Measurements from ENCODE around the gene IL31. TPM values are rescaled to one million over a fixed set of nuclear protein-coding genes. Genes with fewer than 3 reads are reported as not detected.
A peak's percentile ranks its signal among the peaks of the same experiment; 100 is the strongest.

Gene IL31
- polyA plus RNA-seq, 4 donors, result not detected

- DNase-seq (ENCODE audit: low read depth in 4 of 4, low spot score in 2 of 4), result no peak
These were observed 14.1 kb downstream of the IL31 start for GRCh38 chr12:122159882-122160281.

GRCh38 chr12:122158700-122159285, 15.2 kb downstream of the IL31 start:
- DNase-seq (ENCODE audit: low read depth in 4 of 4, low spot score in 2 of 4), result no peak

GRCh38 chr12:122155705-122156104, 18.3 kb downstream of the IL31 start:
- no peak for DNase-seq (ENCODE audit: low read depth in 4 of 4, low spot score in 2 of 4)

- DNase-seq (ENCODE audit: low read depth in 4 of 4, low spot score in 2 of 4), result no peak
These were observed 21.3 kb downstream of the IL31 start for GRCh38 chr12:122152754-122153153.

GRCh38 chr12:122150127-122150681, 23.8 kb downstream of the IL31 start:
- no peak for DNase-seq (ENCODE audit: low read depth in 4 of 4, low spot score in 2 of 4)

GRCh38 chr12:122148657-122149056, 25.4 kb downstream of the IL31 start:
- DNase-seq (ENCODE audit: low read depth in 4 of 4, low spot score in 2 of 4), result no peak

- no peak for DNase-seq (ENCODE audit: low read depth in 4 of 4, low spot score in 2 of 4)
These were observed 26.3 kb downstream of the IL31 start for GRCh38 chr12:122147514-122148290.

GRCh38 chr12:122145505-122146330, 28.3 kb downstream of the IL31 start:
- DNase-seq (ENCODE audit: low read depth in 4 of 4, low spot score in 2 of 4), result no peak

GRCh38 chr12:122144885-122145284, 29.1 kb downstream of the IL31 start:
- no peak for DNase-seq (ENCODE audit: low read depth in 4 of 4, low spot score in 2 of 4)

- no peak for DNase-seq (ENCODE audit: low read depth in 4 of 4, low spot score in 2 of 4)
These were observed 31.2 kb downstream of the IL31 start for GRCh38 chr12:122142857-122143256.

- no peak for DNase-seq (ENCODE audit: low read depth in 4 of 4, low spot score in 2 of 4)
These were observed 31.9 kb downstream of the IL31 start for GRCh38 chr12:122141911-122142725.

- no peak for DNase-seq (ENCODE audit: low read depth in 4 of 4, low spot score in 2 of 4)
These were observed 33.4 kb downstream of the IL31 start for GRCh38 chr12:122140467-122141257.

GRCh38 chr12:122139941-122140340, 34.1 kb downstream of the IL31 start:
- DNase-seq (ENCODE audit: low read depth in 4 of 4, low spot score in 2 of 4), result no peak

GRCh38 chr12:122139266-122139665, 34.8 kb downstream of the IL31 start:
- DNase-seq (ENCODE audit: low read depth in 4 of 4, low spot score in 2 of 4), result no peak

- DNase-seq (ENCODE audit: low read depth in 4 of 4, low spot score in 2 of 4), result no peak
These were observed 35.4 kb downstream of the IL31 start for GRCh38 chr12:122138616-122139015.

- DNase-seq (ENCODE audit: low read depth in 4 of 4, low spot score in 2 of 4), result no peak
These were observed 35.8 kb downstream of the IL31 start for GRCh38 chr12:122138181-122138580.

- DNase-seq (ENCODE audit: low read depth in 4 of 4, low spot score in 2 of 4), result peak in 1 of 4 donors; percentile 25
These were observed 36.3 kb downstream of the IL31 start for GRCh38 chr12:122137681-122138080.

- no peak for DNase-seq (ENCODE audit: low read depth in 4 of 4, low spot score in 2 of 4)
These were observed 36.8 kb downstream of the IL31 start for GRCh38 chr12:122137229-122137628.

- no peak for DNase-seq (ENCODE audit: low read depth in 4 of 4, low spot score in 2 of 4)
These were observed 38.5 kb downstream of the IL31 start for GRCh38 chr12:122135437-122136031.

All from left renal cortex interstitium (tissue), 4 donors.